SK-N-SH (cell line): ENCODE data around the gene VOPP1. TPM values are rescaled to one million over a fixed set of nuclear protein-coding genes. Genes with fewer than 3 reads are reported as not detected.

ENCODE experiments used
- CTCF ChIA-PET: fragments of 300-600, 350-600 bp; formaldehyde crosslinking; extraction: SDS; loops from one replicate; lab custom pipeline; 2021; lab: Yijun Ruan, JAX
- POLR2A ChIA-PET: fragments of 350-600 bp; sonication (Branson Sonifier 250); formaldehyde crosslinking; extraction: SDS; loops from one replicate; lab custom pipeline; 2020; ENCODE audit warnings: antibody characterized with exemption, inconsistent platforms; lab: Yijun Ruan, JAX
- DNase-seq: peaks from one replicate; pipeline ENCODE4 v3.0.0; 2012
- H2AFZ ChIP-seq: fragments of 200-600 bp; sonication (generic); 2 replicates; pipeline ENCODE4 v1.8.1; 2016; ENCODE audit warnings: antibody characterized with exemption, mild to moderate bottlenecking, low read depth
- H3F3A ChIP-seq: fragments of 200-600 bp; sonication (generic); replicated peaks from 2 replicates; pipeline ENCODE3; 2016; ENCODE audit warnings: antibody characterized with exemption, mild to moderate bottlenecking; ENCODE audit not compliant: insufficient read depth
- H3K27ac ChIP-seq, 2 experiments: fragments of 200-500 bp in 1 of 2; fragments of 200-600 bp in 1 of 2; sonication (Bioruptor generic) in 1 of 2; sonication (generic), shearing (Covaris generic) in 1 of 2; 2 replicates each; pipeline versions ENCODE4 v1.5.1 to v1.6.1; 2014 to 2016; ENCODE audit warnings: low read depth in 2 of 2, inconsistent platforms in 1 of 2, low read length in 1 of 2, mild to moderate bottlenecking in 1 of 2, mixed read lengths in 1 of 2
- H3K27me3 ChIP-seq: fragments of 200-600 bp; sonication (generic), shearing (Covaris generic); 2 replicates; pipeline ENCODE4 v1.6.1; 2016; ENCODE audit warnings: mixed run types; ENCODE audit not compliant: insufficient read depth
- H3K36me3 ChIP-seq, 2 experiments: fragments of 200-500 bp in 1 of 2; fragments of 200-600 bp in 1 of 2; sonication (Bioruptor generic) in 1 of 2; sonication (generic) in 1 of 2; replicated peaks in 1 of 2; 2 replicates each; pipeline versions ENCODE3 to v1.5.1; 2014 to 2016; ENCODE audit warnings: low read length in 1 of 2, mild to moderate bottlenecking in 1 of 2; ENCODE audit not compliant: insufficient read depth in 2 of 2, control insufficient read depth in 1 of 2
- H3K4me1 ChIP-seq, 2 experiments: fragments of 200-500 bp in 1 of 2; fragments of 200-600 bp in 1 of 2; sonication (Bioruptor generic) in 1 of 2; sonication (generic), shearing (Covaris generic) in 1 of 2; 2 replicates each; pipeline versions ENCODE4 v1.5.1 to v1.6.1; 2014 to 2016; ENCODE audit warnings: low read depth in 1 of 2, low read length in 1 of 2, mixed run types in 1 of 2; ENCODE audit not compliant: insufficient read depth in 2 of 2, control insufficient read depth in 1 of 2
- H3K4me2 ChIP-seq: fragments of 200-600 bp; sonication (generic), shearing (Covaris generic); 2 replicates; pipeline ENCODE4 v1.6.1; 2017; ENCODE audit warnings: mixed run types
- H3K4me3 ChIP-seq, 2 experiments: fragments of 200-500 bp in 1 of 2; fragments of 200-600 bp in 1 of 2; sonication (Bioruptor generic) in 1 of 2; sonication (generic), shearing (Covaris generic) in 1 of 2; 2 replicates each; pipeline versions ENCODE4 v1.5.1 to v1.8.1; 2014 to 2016; ENCODE audit warnings: low read depth in 2 of 2, inconsistent platforms in 1 of 2, low read length in 1 of 2, mild to moderate bottlenecking in 1 of 2, mixed read lengths in 1 of 2, moderate library complexity in 1 of 2
- H3K79me2 ChIP-seq: fragments of 200-600 bp; sonication (generic); 2 replicates; pipeline ENCODE4 v1.8.1; 2017; ENCODE audit warnings: mild to moderate bottlenecking; ENCODE audit not compliant: insufficient read depth
- H3K9ac ChIP-seq: fragments of 200-600 bp; sonication (generic); 2 replicates; pipeline ENCODE4 v1.6.1; 2017; ENCODE audit warnings: mixed run types
- H3K9me2 ChIP-seq: fragments of 200-600 bp; sonication (generic); 2 replicates; pipeline ENCODE4 v1.6.1; 2017; ENCODE audit warnings: mixed run types
- H3K9me3 ChIP-seq: fragments of 200-600 bp; sonication (generic); 2 replicates; pipeline ENCODE4 v1.6.1; 2017; ENCODE audit warnings: mixed run types, mild to moderate bottlenecking, moderate library complexity
- H4K20me1 ChIP-seq: fragments of 200-600 bp; sonication (generic); 2 replicates; pipeline ENCODE4 v1.6.1; 2017; ENCODE audit warnings: mild to moderate bottlenecking, mixed run types; ENCODE audit not compliant: insufficient read depth
- CHD2 ChIP-seq: fragments of 150-350 bp; IDR thresholded peaks from 2 replicates; pipeline ENCODE4 v1.6.1; 2018; ENCODE audit warnings: low read length; ENCODE audit not compliant: partially characterized antibody
- EP300 ChIP-seq, 2 experiments: IDR thresholded peaks; 2 replicates each; pipeline versions ENCODE4 v1.4.0 to v1.6.1; 2012; ENCODE audit warnings: borderline replicate concordance in 1 of 2, low read depth in 1 of 2, low read length in 1 of 2
- FOXM1 ChIP-seq: IDR thresholded peaks from 2 replicates; pipeline ENCODE4 v1.4.0; 2012; ENCODE audit warnings: low read depth, mild to moderate bottlenecking
- GABPA ChIP-seq: IDR thresholded peaks from 2 replicates; pipeline ENCODE4 v1.4.0; 2012; ENCODE audit warnings: low read depth, mild to moderate bottlenecking
- GATA2 ChIP-seq: sonication (generic); formaldehyde crosslinking; IDR thresholded peaks from 2 replicates; pipeline ENCODE4 v1.5.0; 2020; ENCODE audit warnings: mild to moderate bottlenecking, missing genetic modification reagents
- MXI1 ChIP-seq: IDR thresholded peaks from 2 replicates; pipeline ENCODE4 v1.6.1; 2012; ENCODE audit warnings: mild to moderate bottlenecking, low read depth, low read length, improper control_type of control experiment
- REST ChIP-seq: IDR thresholded peaks from 2 replicates; pipeline ENCODE4 v1.6.1; 2012; ENCODE audit warnings: mild to moderate bottlenecking, low read depth, low read length, moderate library complexity
- RXRA ChIP-seq: IDR thresholded peaks from 2 replicates; pipeline ENCODE4 v1.4.0; 2012; ENCODE audit warnings: low read depth, mild to moderate bottlenecking, borderline replicate concordance
- SIN3A ChIP-seq: IDR thresholded peaks from 2 replicates; pipeline ENCODE4 v1.6.1; 2012; ENCODE audit warnings: low read depth, mild to moderate bottlenecking, low read length, moderate library complexity, borderline replicate concordance
- SMC3 ChIP-seq: IDR thresholded peaks from 2 replicates; pipeline ENCODE4 v1.6.1; 2012; ENCODE audit warnings: low read depth, low read length, improper control_type of control experiment
- TCF12 ChIP-seq: IDR thresholded peaks from 2 replicates; pipeline ENCODE4 v1.4.0; 2012
- USF1 ChIP-seq: IDR thresholded peaks from 2 replicates; pipeline ENCODE4 v1.4.0; 2012; ENCODE audit warnings: low read depth, borderline replicate concordance
- YY1 ChIP-seq: IDR thresholded peaks from 2 replicates; pipeline ENCODE4 v1.4.0; 2012; ENCODE audit warnings: low read depth, mild to moderate bottlenecking
- WGBS: methylation state at CpG from one replicate; pipeline ENCODE4 v1.1.6; 2017; ENCODE audit warnings: low lambda C conversion rate; 5-methylcytosine and 5-hydroxymethylcytosine counted together
- polyA plus RNA-seq, 3 experiments: library from polyadenylated mRNA; depleted of rRNA; stranded (reverse); fragments of >200 nt; gene quantifications; 2 replicates each; pipeline ENCODE4 v1.2.3, GENCODE V29; 2012

VOPP1 gene
- polyA plus RNA-seq, 1 of the 3 experiments (the other 2 are of a cell fraction): 69.5 TPM

GRCh38 chr7:55432506-55432905 is 139.8 kb downstream of the VOPP1 start (continued):
- no peak for TF ChIP-seq REST
- no peak for TF ChIP-seq FOXM1
- TF ChIP-seq RXRA: no peak

GRCh38 chr7:55431898-55432297 is 140.4 kb downstream of the VOPP1 start:
- WGBS: 27% methylated on average over 2 of the region's 2 CpGs
- ChIA-PET CTCF (interaction anchor here (0.8 to 2.9 kb wide), 14 partner anchors 8 to 210 kb away, joined by 3 to 30 read pairs (median 8); partner anchors contain the start of gene VOPP1), POLR2A (no interaction called here)
- Histone ChIP-seq H3F3A (no peaks in the 10 kb centered on the region), H3K27me3 (no peaks in the 10 kb centered on the region), H3K4me3 (no peak overlapping the region), H3K4me1 (no peaks in the 10 kb centered on the region; a peak in 1 of 4 replicates), H3K36me3 (peaks cover 0 to 25% of the 10 kb centered on the region in 2 experiments), H3K9me2 (no peaks in the 10 kb centered on the region), H4K20me1 (no peaks in the 10 kb centered on the region), H2AFZ (no peak overlapping the region), H3K27ac (no peak overlapping the region), H3K79me2 (no peaks in the 10 kb centered on the region), H3K9me3 (no peaks in the 10 kb centered on the region), H3K9ac (no peak overlapping the region), H3K4me2 (no peak overlapping the region)
- TF ChIP-seq GATA2 (CRISPR knock-in tag) (no peak), TCF12 (no peak), REST (no peak), SIN3A (no peak), YY1 (no peak), USF1 (no peak), EP300 (IDR thresholded peaks at IDR 0.05; ENCODE audit: borderline replicate concordance in 1 of 2, low read depth in 1 of 2, low read length in 1 of 2) (no peak), SMC3 (no peak), RXRA (no peak), CHD2 (no peak), MXI1 (no peak), GABPA (no peak)
- no peak for DNase-seq
